Esophagus mucosa (tissue), 1 donor: ENCODE measurements around the gene SEMA4D. TPM values are rescaled to one million over a fixed set of nuclear protein-coding genes. Genes with fewer than 3 reads are reported as not detected.

ENCODE experiments used
- ATAC-seq: fragments of 200-7000 bp; cut with Tn5 transposase; one replicate; pipeline ENCODE4 v1.9.1; 2020
- total RNA-seq: library from RNA; stranded (reverse); gene quantifications from one replicate; pipeline ENCODE4 v1.2.4, GENCODE V29; 2023
- donor health status: DM: yes; HTN: yes; CAD: no.

Gene SEMA4D
- total RNA-seq, 1 donor from 2014 or later: 30.4 TPM

DNA sequence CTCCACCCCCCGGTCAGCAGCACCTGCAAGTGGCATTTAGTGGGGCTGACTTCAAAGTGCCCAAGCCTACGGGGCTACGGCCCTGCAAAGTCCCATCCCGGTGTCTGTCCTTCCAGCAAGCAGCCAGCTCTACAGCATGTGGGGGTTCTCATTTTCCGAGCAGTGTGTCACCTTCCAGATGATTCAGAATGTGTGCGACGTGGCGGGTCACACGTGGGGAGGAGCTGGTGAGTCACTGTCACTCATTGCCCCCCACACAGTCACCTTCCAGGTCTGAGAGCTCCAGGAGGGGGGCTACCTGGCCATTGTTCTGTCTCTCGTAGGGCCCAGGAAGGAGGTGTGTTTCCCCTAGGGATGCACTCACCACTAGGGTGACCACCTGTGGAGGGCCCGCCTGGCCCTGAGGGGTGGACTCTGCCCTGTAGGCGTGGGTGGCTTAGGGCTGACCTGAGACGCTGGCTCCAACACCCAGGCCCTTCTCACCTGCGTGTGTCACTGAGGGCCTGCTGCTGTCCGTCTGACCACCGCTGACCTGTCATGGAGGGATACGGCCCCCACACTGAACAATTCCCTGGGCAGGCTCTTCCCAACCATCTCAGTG, 70.2 kb downstream of the SEMA4D start:
- no peak for ATAC-seq

DNA sequence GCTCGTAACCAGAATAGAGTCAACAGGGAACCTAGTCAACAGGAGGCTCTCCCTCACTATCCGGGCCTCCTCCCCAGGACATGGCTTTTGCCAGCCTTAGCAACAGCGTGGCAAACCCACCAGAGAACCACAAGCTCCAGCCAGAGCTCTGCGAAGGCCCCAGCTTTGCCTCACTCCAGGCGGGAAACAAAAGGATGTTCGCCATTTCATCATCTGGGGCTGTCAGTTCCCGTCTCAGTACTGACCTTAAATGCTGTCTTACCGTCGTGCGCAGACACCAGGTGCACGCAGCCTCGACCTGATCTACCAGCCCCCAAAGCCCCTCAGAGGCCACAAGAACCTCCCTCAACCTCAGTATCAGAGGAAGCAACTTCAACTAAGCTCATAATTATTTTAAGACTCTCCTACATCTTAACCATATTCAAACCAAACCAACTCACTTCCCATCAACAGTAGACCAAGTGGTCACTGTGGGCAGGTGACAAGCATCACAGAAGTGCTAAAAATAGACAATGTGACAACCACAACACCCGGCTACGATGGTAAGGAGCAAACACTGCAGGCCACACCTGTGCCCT, 71.4 kb downstream of the SEMA4D start:
- no peak for ATAC-seq

DNA sequence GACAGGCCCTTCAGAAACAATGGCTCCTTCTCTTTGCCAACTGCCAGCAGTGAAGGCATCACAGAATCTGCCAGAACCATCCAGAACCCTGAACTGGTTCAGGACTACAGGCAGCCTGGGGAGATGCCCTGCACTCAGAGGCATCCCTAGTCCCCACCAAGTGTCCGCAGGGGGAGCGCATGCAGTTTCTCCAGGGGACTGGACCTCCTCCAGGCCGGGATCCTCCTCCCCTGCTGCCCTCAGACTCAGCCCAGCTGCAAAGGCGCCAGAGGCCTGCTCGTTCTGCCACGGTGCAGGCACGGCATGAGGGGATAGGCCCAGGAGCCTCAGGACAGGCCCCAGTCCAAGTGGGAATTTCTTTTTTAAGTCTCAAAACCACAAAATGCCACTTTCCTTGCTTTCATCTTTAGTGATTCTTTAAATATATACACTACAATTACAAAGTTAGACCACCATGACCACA, 72.0 kb downstream of the SEMA4D start:
- ATAC-seq: no peak

DNA sequence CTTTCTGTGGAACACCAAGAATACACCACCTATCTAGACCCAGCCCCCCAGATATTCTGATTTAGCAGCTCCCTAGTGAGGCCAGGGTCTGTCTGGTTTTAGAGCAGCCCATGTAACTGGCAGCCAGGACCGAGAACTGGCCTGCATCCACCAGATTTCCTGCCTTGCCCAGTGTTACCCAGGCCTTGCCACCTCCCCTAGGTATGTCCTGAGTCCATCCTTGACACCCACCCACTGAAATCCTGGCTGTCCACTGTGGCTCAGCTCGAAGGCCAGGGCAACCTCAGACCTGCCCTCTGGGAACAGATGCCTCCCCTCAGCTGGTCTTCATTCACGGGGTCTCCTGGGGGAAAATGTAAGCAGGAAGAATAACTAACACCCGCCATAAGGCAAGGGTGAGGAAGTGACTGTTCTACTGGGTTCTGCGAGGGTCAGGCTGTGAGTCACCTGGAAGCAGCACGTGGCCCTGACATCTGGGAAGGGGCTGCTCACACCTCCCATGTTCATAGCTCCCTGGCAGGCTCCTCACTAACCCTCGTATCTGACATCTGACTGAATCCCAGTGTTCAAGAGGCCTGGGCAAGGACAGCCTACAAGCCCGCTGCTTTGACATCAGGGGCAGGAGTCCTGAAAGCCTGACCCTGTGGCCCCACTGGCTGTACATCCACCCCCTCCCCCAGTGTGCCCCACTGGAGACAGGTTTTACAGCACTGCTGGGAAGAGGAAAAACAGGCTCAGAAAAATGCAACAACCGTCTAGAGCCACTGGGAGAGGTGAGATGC, 72.7 kb downstream of the SEMA4D start:
- no peak for ATAC-seq

DNA sequence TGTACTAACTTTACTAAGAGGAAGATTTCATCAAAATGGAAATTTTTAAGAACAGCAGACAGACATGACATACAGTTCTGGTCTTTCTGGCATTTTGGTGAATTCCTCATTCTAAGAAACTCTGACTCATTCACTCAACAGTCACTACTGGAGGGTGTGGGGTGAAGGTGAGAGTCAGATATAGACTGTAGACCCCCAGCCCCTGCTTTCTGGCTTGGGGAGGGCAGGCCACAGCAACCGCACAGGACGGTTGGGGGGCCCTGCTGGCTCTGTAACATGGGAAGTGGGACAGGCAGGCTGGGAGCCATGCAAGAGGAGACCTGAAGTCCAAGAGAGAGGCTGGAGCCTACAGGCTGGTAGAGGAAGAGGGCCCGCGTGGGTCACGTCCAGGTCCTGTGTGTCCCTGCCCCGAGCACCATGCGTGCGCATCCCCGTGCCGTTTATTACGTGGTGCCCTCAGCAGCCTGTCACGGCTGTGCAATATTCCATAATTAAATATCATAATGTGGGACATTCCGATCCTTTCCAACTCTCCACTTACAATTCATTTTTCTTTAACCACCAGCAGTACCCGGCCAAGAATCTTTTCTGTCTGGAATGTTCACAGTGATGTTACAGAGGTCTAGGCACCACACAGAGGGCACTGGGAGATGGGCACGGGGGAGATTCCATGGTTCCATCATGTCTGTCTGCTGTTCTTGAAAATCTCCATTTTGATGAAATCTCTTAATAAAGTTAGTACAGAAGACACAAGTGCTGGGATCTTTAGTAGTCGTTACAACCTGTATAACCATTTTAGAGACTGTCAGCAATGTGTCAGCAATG, 75.5 kb downstream of the SEMA4D start:
- no peak for ATAC-seq

DNA sequence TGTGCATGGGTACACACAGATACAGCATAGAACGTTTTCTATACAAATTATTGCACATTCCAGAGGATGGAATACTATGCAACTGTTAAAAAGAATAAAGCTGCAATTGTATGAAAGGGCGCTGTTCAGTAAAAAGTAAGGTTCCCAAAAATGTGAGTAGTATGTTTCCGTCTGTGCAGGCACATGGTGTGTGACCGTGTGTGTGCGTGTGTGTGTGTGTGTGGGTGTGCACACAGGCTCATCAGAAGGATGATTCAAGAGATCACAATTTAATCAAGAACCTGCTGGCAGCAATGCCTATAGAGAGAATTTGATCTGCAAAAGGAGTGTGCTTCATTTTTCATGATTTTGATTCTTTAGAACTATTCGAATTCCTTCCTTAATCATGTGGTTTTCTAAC, 76.3 kb downstream of the SEMA4D start:
- no peak for ATAC-seq

DNA sequence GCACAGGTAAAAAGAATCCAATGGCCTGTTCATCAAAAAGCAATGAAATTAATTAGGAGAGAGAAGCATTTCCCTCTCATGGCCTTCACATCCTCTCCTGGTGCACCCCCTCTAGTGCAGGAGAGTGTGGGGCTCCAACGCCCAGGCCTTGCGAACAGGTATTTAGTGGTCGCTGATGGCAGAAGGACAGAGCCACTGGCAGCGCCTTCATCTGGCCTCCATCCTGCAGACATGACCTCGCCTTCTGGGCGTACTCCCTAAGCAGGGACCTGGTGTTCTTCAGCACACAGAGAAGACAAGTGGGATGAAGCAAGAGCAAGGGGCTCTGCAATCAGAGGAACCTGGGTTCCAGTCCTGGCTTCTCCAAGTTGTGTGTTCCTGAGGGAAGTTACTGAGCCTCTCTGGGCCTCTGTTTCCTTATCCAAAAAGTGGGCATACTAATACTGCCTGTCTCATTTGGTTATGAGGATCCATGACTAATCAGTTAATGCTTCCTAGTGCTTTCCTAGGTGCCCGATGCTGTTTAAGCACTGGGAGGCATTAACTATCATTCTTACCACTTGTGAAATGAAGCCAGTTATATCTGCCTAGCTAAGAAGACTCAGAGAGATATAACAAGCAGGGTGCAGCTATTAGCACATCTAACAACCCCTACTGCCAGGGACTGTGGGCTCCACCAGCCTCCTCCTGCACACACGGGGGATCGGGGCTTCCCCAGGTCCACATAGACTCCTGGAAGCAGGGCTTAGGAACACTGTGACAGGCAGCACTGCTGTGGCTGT, 77.3 kb downstream of the SEMA4D start:
- ATAC-seq: no peak

DNA sequence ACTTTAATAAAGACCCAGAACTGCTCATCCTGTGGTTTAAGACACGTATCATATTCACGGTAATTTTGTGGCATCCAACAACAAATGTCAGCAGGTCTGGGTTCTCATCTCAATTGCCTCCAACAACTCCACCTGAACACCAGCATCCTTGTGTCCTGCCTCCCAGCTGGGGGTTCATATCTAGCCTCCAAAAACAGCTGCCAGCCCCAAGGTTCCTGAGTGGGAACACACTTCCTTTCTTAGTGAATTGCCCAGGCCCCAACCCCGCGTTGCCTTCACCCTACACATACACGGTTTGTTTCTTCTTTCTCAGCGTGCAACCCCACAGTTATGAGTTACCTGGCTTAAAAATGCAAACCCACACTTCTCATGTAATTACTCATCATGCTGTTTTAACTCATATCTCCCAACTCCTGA, 77.9 kb downstream of the SEMA4D start:
- no peak for ATAC-seq

DNA sequence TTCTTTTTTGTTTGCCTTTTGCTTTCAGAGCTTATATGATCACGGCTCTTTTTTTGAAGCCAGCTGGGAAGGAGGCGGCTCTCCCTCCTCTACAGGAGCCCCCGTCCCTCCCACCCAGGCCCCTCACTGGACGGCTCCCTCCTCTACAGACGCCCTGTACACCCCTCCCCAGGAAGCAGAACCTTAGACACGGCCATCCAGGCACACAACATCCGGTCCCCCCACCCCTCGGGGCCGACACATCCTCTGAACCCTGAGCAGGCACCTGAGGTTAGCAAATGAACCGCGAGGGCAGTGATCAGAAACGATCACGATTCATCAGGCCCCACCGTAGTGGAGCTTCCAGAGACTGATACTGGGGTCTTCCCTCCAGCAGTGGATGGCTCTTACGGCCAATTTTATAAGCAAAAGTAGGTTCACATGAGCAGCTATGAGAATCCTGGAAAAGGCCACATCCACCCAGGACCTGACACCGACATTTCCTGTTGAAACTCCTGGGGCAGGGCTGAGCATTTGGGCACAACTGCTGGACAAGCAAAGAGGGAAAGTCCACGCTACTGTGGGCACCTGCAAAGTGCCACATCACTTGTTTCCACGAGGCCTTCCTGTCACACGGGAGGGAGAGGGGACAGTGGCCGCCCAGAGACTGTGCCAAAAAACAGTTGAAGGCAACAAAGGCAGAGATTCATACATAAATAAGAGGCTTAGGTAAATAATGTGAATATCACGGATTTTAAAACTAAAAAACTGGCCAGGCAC, 78.9 kb downstream of the SEMA4D start:
- peak; percentile 49 for ATAC-seq

DNA sequence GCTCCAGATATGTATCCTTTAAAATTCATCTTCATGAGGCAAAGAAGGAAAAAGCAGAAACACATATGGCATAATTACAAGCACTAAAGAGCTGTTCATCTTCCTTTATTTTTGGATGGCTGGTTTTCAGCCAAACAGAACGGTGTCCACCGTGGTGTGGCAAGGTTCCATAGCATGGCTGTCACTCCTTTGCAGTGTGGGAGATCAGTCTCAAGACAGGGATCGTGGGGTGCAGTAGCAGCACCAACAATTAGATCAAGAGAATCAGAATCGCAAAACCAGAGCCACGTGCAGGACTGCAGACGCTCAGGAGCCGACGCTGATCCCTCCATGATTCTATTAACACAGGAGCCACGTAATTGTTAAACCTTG, 79.5 kb downstream of the SEMA4D start:
- no peak for ATAC-seq

DNA sequence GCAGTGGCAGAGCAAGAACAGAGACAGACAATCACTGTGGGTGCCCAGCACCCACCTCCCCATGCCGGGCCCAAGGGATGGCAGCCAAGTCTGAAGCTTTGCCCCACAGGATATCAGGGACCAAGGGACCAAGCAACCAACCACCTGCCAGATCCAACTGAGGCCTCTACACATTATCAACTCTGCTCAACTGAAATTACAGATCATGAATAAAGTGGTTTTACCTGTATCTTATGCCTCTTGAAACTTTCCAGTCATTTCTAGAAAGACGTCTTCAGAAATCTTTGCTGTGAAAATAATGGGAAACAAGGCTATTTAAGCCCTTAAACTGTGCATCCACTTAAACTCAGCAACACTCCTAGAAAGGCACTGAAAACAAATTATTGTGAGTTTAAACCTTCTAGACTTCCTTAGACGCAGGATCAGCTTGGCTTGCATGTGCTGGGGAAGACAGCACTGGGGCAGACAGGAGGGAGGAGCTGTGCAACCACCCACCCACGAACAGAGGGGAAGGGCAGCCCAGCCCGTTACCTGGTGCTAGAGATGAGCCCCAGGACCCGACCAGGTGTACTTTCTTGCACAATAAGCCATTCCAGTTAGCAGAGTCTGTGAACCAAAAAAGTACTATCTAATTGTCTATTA, 80.0 kb downstream of the SEMA4D start:
- no peak for ATAC-seq

DNA sequence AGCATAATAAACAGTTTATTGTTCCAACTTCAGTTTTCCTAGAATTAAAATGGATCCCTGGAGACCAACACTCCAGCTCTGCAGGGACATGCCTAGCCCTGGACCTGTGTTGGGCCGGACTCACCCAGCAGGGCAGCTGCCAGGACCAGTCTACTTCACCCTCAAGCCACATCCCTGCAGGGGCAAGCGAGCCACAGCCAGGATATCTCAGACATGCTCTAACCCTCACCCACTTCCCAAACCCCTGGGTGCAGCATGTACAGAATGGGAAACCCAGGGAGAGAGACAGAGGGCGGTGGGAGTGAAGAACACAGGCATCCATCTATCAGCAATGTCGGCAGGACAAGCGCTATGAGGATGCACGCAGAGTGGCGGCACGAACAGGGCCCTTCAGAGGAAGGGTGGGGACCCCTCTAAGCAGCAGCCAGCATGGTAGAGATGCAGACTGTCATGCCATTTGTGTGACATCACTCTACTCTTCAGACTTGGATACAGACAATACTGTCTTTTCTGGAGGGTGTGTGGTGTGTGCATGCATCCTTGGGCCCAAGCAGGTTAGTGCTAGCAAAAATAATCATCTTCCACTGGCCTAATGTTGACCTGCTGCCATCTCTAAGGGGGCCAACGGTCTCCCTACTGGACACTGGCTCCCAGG, 83.1 kb downstream of the SEMA4D start:
- ATAC-seq: no peak

DNA sequence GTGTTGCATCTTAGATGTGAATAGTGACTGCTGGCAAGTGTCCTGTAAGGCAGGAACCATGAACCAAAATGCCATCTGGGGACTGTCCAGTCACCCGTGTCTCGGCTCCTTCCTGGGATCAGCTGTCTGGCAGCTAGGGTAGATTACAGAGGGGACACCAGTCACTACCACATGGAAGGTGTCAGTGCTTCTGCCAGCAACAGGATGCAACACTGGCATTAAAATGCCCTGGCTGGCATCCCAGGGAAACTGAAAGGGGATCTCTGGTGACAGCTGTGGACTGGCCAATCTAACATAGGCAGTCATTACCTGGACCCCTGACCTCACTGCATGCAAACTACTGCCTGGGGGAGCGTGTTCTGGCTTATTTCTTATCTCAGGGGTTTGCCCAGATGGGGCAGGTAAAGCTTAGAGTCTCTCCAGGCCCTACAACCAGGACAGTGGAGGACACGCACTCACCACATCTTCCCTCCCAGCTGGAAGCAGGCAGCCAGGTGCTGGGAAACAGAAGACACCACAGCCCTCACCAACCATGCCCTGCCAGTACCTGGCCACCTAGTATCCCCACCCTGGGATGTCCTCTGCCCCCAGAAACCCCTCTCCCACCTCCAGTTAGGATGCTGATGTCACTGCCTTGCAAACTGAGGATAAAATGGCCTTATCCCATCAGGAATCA, 83.8 kb downstream of the SEMA4D start:
- ATAC-seq: no peak

DNA sequence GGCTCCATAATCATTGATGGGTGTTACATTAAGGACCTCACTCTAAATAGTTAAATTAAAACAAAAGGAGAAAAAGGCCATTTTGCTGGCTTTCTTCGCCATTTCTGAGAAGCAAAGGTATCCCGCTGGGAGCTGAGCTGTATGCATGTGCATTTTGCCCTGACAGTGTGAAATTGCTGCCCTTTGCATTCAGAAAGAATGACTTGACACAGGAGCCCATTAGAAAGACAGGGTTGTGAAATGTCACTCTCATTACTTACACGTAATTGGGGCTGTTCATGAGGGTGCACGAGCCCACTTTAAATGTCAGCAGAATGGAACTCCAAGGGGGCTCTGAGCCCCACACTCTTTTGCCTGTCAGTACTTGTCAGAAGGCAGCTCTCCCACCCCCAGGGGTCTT, 85.0 kb downstream of the SEMA4D start:
- ATAC-seq: no peak

DNA sequence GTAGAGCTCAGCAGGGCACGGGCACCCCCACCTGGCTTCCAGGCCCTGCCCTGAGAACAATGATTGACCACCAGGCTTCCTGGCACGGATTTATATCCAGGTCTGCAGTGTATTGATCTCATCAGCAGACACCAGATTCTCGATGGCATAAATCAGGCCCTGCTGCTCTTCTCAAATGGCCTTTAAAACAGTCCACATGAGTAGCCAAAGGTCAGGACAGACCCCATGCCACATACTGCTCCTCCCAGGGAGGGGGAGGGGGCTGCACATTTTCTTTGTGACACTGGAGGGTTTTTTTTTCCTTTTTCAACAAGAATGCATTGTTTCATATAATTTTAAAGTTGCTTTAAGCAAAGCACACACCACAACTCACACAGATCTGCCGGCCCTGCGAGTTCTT, 85.4 kb downstream of the SEMA4D start:
- no peak for ATAC-seq

DNA sequence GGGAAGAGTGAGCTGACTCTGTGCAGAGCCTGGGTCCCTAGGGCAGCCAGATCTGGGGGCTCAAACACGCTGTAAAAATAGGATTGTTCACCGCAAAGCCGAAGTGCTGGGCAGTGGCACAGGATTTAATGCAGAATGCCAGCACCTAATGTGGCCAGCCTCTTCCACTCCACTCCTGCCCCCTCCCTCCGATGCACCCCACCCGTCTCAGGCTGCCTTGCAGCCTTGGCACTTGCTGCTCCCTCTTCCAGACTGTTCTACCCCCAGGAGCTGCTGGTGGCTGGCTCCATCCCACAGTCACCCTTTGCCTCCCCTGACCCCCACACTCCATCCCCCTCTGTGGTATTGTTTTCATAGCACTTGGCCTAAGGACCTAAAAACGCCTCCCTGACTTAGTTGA, 86.2 kb downstream of the SEMA4D start:
- no peak for ATAC-seq

DNA sequence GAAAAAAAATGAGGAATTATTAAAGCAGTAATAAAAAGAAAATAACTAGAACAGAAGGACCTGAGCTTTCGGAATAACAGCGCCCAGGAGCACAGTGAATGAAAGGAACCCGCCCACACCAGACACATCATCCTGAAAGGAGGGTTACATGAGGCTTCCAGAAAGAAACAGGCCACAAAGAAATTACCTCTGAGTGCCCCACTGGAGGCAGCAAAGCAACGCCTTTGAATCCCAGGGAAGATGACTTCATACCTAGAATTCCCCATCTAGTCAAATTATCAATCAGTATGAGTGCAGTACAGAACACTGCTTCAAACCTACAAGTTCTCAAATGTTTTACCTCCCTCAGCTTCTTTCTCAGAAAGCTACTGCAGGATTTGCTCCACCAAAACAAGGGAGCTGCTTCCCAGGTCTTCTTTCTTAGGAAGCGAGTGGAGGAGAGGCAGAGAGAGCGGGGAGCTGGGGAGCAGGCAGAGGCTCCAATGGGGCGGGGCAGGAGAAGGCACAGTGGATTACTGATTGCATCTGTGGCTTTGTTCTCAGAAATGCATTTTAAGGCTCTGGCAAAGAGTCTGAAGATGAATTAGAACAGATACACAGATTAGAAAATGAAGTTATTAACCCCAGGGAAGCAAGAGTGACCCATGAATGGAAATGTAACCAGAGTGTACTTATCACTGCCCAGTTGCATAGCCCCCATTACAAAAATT, 87.1 kb downstream of the SEMA4D start:
- ATAC-seq: no peak

DNA sequence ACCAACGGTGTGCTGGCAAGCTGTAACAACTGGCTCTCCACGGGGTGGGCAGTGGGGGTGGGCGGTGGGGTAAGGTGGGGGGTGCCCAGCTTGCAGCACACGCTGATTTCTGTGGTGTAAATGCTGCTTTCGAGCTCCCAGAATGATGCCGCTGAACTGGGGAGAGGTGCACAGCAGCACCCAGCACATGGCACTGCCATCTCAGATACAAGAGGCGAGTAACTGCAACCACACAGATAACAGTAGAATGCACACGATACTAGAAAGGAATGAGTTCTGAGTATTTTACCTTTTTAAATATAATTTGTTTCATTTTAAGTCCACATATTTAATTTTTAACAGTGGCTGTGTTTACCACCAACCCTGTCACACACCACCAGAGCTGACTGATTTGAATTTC, 87.9 kb downstream of the SEMA4D start:
- ATAC-seq: no peak

DNA sequence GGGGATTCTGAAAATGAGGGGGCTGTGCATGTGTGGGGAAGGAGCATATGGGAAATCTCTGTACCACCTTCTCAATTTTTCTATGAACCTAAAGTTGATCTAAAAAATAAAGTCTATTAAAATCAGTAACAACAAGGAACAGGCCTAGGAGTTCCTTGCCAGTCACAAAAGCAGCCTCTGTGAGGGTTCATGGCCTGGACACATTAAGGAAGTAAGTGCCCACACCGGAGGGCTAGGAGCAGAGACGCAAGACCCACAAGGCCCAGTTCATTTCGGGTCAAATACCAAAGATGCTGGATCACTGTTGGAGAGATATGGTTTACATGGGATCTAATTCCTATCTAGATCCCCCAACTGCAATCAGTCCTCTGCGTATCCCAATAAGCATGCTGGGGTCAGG, 88.4 kb downstream of the SEMA4D start:
- no peak for ATAC-seq
